ENCODE data around the gene RALGPS1. TPM values are rescaled to one million over a fixed set of nuclear protein-coding genes. Genes with fewer than 3 reads are reported as not detected.

The RALGPS1 gene
- polyA plus RNA-seq, 4 donors: 21.1 to 28.1 (median 24.0) TPM

GRCh38 chr9:127179633-127180441, 265.3 kb downstream of the RALGPS1 start:
- no peak for DNase-seq (ENCODE audit: low read depth in 4 of 4, low spot score in 3 of 4)

DNA sequence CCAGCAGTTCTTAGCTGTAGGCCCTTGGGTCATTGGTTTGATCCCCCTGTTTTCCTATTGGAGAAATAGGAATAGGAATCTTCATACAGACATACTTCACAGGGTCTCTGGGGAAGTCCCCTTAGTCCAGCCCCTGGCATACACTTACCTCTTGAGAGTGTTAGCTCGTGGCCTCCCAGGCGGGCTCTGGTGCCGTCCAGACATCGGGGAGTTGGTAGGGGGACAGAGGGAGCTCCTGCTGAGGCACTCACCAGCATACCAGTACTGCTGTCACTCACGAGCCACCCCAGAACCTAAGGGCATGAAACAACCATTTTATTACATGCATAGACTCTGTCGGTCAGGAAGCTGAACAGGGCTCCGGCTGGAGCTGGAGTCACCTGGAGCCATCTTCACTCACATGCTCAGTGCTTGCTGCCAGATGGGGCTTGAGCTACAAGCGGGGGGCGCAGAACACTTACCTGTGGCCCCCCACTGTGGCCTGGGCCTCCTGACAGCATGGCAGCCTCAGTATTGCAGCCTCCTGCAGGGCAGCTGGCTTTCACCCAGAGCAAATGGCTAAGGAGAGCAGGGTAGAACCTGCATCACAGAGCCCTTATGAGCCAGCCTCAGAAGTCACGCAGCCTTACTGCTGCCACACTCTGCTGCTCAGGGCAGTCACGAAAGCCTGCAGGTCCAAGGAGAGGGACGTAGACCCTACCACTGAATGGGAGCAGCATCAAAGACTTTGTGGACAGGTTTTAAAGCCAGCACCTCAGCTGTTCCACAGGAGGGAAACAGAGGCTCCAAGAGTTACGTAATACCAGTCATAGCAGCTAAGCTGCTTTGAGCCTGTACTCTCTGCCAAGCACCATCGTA, 266.1 kb downstream of the RALGPS1 start:
- no peak for DNase-seq (ENCODE audit: low read depth in 4 of 4, low spot score in 3 of 4)

GRCh38 chr9:127181315-127181580, 266.7 kb downstream of the RALGPS1 start:
- DNase-seq (ENCODE audit: low read depth in 4 of 4, low spot score in 3 of 4): no peak

GRCh38 chr9:127181595-127182190, 267.1 kb downstream of the RALGPS1 start:
- DNase-seq (ENCODE audit: low read depth in 4 of 4, low spot score in 3 of 4): no peak

- no peak for DNase-seq (ENCODE audit: low read depth in 4 of 4, low spot score in 3 of 4)
These were observed 268.5 kb downstream of the RALGPS1 start for GRCh38 chr9:127182901-127183746.

- no peak for DNase-seq (ENCODE audit: low read depth in 4 of 4, low spot score in 3 of 4)
These were observed 269.4 kb downstream of the RALGPS1 start for GRCh38 chr9:127183814-127184582.

- no peak for DNase-seq (ENCODE audit: low read depth in 4 of 4, low spot score in 3 of 4)
These were observed 270.1 kb downstream of the RALGPS1 start for GRCh38 chr9:127184641-127185040.

- DNase-seq (ENCODE audit: low read depth in 4 of 4, low spot score in 3 of 4): no peak
These were observed 270.6 kb downstream of the RALGPS1 start for GRCh38 chr9:127185181-127185580.

DNA sequence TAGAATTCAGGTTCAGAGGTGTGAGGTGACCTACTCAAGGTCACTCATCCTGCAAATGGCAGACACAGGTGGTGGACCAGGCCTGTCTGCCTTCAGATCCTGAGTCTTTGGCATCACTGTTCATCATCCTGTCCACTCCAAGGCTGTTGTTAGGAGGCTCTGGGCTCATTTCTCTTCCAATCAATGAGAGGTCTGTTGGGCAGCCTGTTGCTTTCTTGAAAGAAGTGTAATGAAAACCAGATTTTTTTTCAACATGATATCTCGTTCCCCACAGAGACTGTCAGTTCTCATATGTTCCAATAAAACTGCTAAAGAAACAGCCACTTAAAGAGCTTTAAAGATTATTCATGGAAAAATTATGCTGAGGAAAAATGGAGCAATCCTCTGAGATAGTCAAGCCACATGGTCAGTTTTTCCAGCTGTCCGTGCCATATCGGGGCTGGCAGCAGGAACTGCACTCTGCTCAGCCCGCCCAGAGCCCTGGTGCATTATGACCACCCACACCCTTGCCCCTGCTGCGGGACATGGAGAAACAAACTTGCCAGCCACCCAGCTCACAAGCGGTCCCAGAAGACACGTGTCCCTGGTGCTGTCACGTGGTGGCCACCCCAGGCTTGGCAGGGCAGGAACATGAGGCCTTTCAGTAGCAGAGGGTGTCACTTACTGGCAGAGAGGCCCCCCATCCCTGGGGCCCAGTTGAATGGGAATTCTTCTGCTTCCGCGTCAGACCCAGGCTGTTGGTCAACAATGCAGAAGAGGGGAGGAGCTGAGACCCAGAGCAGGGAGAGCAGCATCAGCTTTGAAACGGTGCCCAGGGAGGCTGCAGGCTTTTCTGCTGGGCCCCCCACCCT, 271.6 kb downstream of the RALGPS1 start:
- no peak for DNase-seq (ENCODE audit: low read depth in 4 of 4, low spot score in 3 of 4)

- no peak for DNase-seq (ENCODE audit: low read depth in 4 of 4, low spot score in 3 of 4)
These were observed 272.2 kb downstream of the RALGPS1 start for GRCh38 chr9:127186806-127187205.

DNA sequence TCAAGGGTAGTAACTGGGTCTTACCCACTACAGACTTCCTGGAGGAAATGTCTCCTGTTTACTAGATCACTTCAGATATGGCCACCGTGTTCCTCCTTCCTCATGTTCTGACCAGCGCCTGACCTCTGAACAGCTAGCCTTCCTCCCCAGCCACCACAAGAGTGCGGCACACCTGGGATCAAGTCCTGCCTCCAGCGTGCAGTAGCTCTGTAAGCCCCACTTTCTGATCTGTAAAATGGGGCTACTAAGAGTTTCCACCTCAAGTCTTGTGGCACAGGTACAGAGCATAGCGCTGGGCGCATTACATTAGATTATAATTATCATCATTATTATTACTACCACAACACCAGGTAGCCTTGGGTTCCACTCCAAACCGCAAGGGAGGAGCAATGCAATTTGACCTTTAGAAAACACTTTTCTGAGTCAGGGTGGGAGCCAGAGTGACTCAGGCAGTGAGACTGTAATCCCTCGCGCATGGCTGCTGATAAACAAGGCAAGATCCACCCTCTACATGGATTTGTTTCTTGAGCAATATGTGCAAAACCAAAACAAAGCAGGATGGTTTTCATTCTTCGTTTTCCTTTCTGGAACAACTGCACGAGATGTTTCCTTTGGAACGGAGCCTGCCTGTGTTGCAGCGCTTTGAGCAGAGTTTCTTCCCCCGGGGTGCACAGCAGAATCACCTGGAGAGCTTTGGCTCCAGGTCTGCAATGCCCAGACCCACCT, 272.8 kb downstream of the RALGPS1 start:
- no peak for DNase-seq (ENCODE audit: low read depth in 4 of 4, low spot score in 3 of 4)

DNA sequence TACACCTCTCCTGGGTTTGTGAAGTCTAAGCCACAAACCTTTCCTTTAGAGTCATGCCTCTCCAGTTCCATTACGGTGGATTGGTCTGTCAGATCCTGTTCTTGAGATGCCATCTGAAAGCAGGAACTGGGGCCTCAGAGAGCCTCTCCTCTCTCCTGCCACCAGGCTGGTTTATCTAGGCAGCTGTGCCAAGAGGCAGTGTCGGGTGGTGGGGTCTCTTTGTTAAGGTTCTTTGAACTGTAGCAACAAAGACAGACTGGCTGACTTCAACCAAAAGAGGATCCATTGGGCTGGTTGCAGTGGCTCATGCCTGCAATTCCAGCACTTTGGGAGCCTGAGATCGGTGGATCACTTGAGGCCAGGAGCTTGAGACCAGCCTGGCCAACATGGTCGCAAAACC, 273.8 kb downstream of the RALGPS1 start:
- no peak for DNase-seq (ENCODE audit: low read depth in 4 of 4, low spot score in 3 of 4)

DNA sequence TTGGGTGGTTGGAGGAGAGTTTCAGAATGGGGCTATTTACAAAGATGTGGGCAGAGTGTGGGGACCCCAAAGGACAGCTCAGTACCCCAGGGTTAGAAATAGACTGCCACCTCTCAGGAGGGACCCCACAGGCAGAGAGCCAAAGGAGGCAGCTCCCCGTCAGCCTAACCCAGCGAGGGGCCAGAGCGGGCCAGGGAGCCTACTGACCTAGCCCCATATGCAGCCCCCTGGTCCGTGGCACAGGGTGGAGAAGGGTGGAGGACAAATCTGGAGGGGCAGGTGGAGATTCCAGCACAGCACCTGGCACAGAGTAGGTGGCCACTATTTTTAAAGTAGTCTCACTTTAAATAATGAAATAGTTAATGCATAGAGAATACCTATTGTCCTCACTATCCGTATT, 275.0 kb downstream of the RALGPS1 start:
- DNase-seq (ENCODE audit: low read depth in 4 of 4, low spot score in 3 of 4): no peak

DNA sequence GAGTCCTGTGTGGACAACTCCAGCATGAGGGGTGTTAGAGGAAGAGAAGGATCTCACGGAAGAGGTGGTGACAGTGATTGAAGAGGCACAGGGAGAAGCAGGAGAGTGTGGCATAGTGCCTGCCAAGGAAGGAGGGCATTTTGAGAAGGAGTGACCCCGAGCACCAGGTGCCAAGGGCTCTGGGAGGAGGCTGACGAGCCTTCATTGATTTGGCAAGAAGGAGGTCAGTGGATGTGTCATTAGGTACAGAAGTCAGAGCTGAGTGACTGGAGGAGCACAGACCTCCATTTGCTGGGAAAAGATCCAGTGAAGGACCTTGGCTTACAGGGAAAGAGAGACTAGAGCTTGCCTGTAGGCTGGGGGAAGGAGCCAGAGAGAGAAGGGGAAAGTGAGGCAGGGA, 278.2 kb downstream of the RALGPS1 start:
- DNase-seq (ENCODE audit: low read depth in 4 of 4, low spot score in 3 of 4): no peak

DNA sequence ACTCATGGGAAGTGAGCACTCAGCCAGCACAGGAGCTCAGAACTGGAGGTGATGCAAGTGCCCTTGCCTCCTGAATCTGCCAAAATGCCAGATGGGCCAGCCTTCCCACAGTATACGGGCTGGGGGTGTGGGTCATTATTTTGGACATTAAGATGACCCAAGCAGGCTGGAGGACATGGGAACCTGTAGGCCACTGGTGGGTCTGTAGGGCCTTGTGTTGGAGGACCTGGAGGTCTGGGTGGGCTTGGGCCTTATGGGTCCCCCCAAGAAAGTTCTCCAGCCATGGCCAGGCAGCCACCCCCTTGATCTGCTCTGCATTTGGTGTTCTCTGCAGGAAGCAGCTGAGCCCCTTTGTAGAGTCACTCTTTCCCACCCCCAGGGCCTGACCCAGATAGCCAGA, 278.9 kb downstream of the RALGPS1 start:
- no peak for DNase-seq (ENCODE audit: low read depth in 4 of 4, low spot score in 3 of 4)

GRCh38 chr9:127194881-127195713, 280.5 kb downstream of the RALGPS1 start:
- no peak for DNase-seq (ENCODE audit: low read depth in 4 of 4, low spot score in 3 of 4)

GRCh38 chr9:127195976-127196825, 281.6 kb downstream of the RALGPS1 start:
- no peak for DNase-seq (ENCODE audit: low read depth in 4 of 4, low spot score in 3 of 4)

Data from right renal pelvis (tissue), 4 donors.